Astrocyte (in vitro differentiated cells and primary cell): ENCODE measurements around the gene CPAMD8. TPM values are rescaled to one million over a fixed set of nuclear protein-coding genes. Genes with fewer than 3 reads are reported as not detected.
"Not testable (repeated sequence)": the region's sequence is repeated elsewhere in the genome, so short reads cannot be mapped to it uniquely, and the experiment has no call there.

Source experiments
- DNase-seq: peaks from one replicate; pipeline ENCODE4 v3.0.0-alpha.2; 2010; ENCODE audit warnings: low read depth
- FAIRE-seq: peaks from 2 replicates; lab custom pipeline; 2011; peaks lifted over from hg19 to GRCh38; lab: Jason Lieb, UNC
- H2AFZ ChIP-seq: 2 replicates; pipeline ENCODE4 v1.6.0; 2012; ENCODE audit warnings: low read depth, low read length, inconsistent platforms
- H3K27ac ChIP-seq: 2 replicates; pipeline ENCODE4 v1.5.1; 2011; ENCODE audit warnings: low read depth, low read length, inconsistent platforms
- H3K27me3 ChIP-seq: 2 replicates; pipeline ENCODE4 v1.6.0; 2011; ENCODE audit warnings: low read length, inconsistent platforms; ENCODE audit not compliant: insufficient read depth
- H3K36me3 ChIP-seq: 2 replicates; pipeline ENCODE4 v1.5.1; 2011; ENCODE audit warnings: low read length, inconsistent platforms; ENCODE audit not compliant: insufficient read depth
- H3K4me1 ChIP-seq: 2 replicates; pipeline ENCODE4 v1.5.1; 2011; ENCODE audit warnings: low read length, inconsistent platforms; ENCODE audit not compliant: insufficient read depth
- H3K4me2 ChIP-seq: 2 replicates; pipeline ENCODE4 v1.6.0; 2012; ENCODE audit warnings: low read length, inconsistent platforms
- H3K4me3 ChIP-seq: 2 replicates; pipeline ENCODE4 v1.5.1; 2011; ENCODE audit warnings: low read depth, mild to moderate bottlenecking, low read length, inconsistent platforms; ENCODE audit not compliant: insufficient read depth
- H3K79me2 ChIP-seq: 2 replicates; pipeline ENCODE4 v1.6.0; 2012; ENCODE audit warnings: mild to moderate bottlenecking, low read length, inconsistent platforms; ENCODE audit not compliant: insufficient read depth
- H3K9ac ChIP-seq: 2 replicates; pipeline ENCODE4 v1.6.0; 2012; ENCODE audit warnings: mild to moderate bottlenecking, low read length, inconsistent platforms
- H3K9me3 ChIP-seq: 2 replicates; pipeline ENCODE4 v1.5.1; 2012; ENCODE audit warnings: low read depth, mild to moderate bottlenecking, low read length, inconsistent platforms; ENCODE audit not compliant: insufficient read depth
- H4K20me1 ChIP-seq: 2 replicates; pipeline ENCODE4 v1.6.0; 2012; ENCODE audit warnings: low read length, inconsistent platforms; ENCODE audit not compliant: insufficient read depth
- H3K27ac Mint-ChIP-seq: one replicate; pipeline ENCODE4 v1.8.0; 2021; ENCODE audit warnings: mild to moderate bottlenecking, mixed read lengths; ENCODE audit not compliant: unreplicated experiment
- H3K27me3 Mint-ChIP-seq: one replicate; pipeline ENCODE4 v1.8.0; 2021; ENCODE audit warnings: low read depth, mixed read lengths; ENCODE audit not compliant: unreplicated experiment
- H3K36me3 Mint-ChIP-seq: one replicate; pipeline ENCODE4 v1.8.0; 2021; ENCODE audit warnings: low read depth, mixed read lengths; ENCODE audit not compliant: unreplicated experiment
- H3K4me1 Mint-ChIP-seq: one replicate; pipeline ENCODE4 v1.8.0; 2021; ENCODE audit warnings: low read depth, mixed read lengths; ENCODE audit not compliant: unreplicated experiment
- H3K4me3 Mint-ChIP-seq: one replicate; pipeline ENCODE4 v1.8.0; 2021; ENCODE audit warnings: mild to moderate bottlenecking, moderate library complexity, mixed read lengths; ENCODE audit not compliant: unreplicated experiment
- H3K9me3 Mint-ChIP-seq: one replicate; pipeline ENCODE4 v1.8.0; 2021; ENCODE audit warnings: mild to moderate bottlenecking, mixed read lengths; ENCODE audit not compliant: unreplicated experiment
- EZH2 ChIP-seq: IDR thresholded peaks from 2 replicates; pipeline ENCODE4 v1.6.1; 2012; ENCODE audit warnings: mild to moderate bottlenecking, low read length, inconsistent platforms; ENCODE audit not compliant: insufficient read depth
- total RNA-seq: library from RNA; stranded (reverse); gene quantifications from 2 replicates; pipeline ENCODE4 v1.2.1, GENCODE V29; 2021
- TF ChIP-seq, protein P1 (sequence below): IDR thresholded peaks from 2 replicates; pipeline ENCODE4 v1.5.1; 2011; ENCODE audit warnings: low read depth, mild to moderate bottlenecking, inconsistent platforms, low read length, moderate library complexity; ENCODE audit not compliant: insufficient read depth

Gene CPAMD8
- total RNA-seq, 1 donor from 2014 or later = 1.9 TPM

DNA sequence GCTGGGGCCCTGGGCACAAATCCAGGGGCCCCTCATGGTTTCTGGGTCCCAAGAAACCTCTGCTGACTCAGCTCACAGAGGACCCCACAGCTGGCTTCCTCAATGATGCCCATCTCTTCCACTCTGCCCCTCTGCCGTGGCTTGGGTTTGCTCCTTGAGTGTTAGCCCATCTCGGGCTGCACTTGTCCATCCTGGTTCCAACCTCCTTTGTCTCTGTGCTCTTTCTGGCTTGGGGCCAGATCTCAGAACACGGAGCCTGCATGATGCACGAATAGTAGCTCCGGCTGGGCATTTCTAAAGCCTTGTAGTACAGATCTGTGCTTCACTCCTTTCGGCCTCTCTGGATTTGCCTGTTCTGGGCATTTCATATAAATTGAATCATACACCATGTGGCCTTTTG lies 84.0 kb downstream of the CPAMD8 start:
- no peak for TF ChIP-seq EZH2
- TF ChIP-seq, protein P1, sequence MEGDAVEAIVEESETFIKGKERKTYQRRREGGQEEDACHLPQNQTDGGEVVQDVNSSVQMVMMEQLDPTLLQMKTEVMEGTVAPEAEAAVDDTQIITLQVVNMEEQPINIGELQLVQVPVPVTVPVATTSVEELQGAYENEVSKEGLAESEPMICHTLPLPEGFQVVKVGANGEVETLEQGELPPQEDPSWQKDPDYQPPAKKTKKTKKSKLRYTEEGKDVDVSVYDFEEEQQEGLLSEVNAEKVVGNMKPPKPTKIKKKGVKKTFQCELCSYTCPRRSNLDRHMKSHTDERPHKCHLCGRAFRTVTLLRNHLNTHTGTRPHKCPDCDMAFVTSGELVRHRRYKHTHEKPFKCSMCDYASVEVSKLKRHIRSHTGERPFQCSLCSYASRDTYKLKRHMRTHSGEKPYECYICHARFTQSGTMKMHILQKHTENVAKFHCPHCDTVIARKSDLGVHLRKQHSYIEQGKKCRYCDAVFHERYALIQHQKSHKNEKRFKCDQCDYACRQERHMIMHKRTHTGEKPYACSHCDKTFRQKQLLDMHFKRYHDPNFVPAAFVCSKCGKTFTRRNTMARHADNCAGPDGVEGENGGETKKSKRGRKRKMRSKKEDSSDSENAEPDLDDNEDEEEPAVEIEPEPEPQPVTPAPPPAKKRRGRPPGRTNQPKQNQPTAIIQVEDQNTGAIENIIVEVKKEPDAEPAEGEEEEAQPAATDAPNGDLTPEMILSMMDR = no peak
- Mint-ChIP-seq H3K27me3 (peaks cover 21% of the 10 kb centered on the region), H3K27ac (no peak overlapping the region), H3K4me3 (no peak overlapping the region), H3K36me3 (no peaks in the 10 kb centered on the region), H3K4me1 (no peaks in the 10 kb centered on the region), H3K9me3 (peaks cover 9% of the 10 kb centered on the region)
- H3K9ac ChIP-seq = no peak overlapping the region
- no peak overlapping the region for H3K4me2 ChIP-seq
- no peaks in the 10 kb centered on the region for H3K4me1 ChIP-seq
- no peaks in the 10 kb centered on the region for H3K79me2 ChIP-seq
- FAIRE-seq = no peak
- DNase-seq = no peak
- H3K9me3 ChIP-seq = peaks cover 6% of the 10 kb centered on the region
- H3K4me3 ChIP-seq = no peak overlapping the region
- H3K36me3 ChIP-seq = no peaks in the 10 kb centered on the region
- H4K20me1 ChIP-seq = no peaks in the 10 kb centered on the region
- no peak overlapping the region for H2AFZ ChIP-seq
- no peaks in the 10 kb centered on the region for H3K27me3 ChIP-seq
- no peak overlapping the region for H3K27ac ChIP-seq

DNA sequence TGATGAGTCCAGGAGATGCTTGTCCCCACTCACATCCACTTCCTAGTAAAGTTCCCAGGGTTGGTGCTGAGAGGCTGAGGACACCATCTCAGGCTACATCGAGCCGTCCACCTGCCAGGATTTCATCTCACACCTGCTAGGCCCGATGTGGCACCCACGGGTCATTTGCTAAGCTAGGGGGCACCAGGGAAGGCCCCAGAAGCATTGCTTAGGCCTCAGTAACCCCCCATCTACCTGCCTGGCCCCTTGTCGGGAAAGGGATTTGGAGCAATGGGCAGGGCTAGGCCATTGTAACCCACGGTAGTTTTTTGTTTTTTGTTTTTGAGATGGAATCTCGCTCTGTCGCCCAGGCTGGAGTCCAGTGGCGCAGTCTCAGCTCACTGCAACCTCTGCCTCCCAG lies 86.0 kb downstream of the CPAMD8 start:
- TF ChIP-seq, protein P1 = no peak
- no peak for TF ChIP-seq EZH2
- Histone ChIP-seq H4K20me1 (no peaks in the 10 kb centered on the region), H3K36me3 (no peaks in the 10 kb centered on the region), H3K4me2 (no peak overlapping the region), H3K27ac (no peak overlapping the region), H2AFZ (no peak overlapping the region), H3K27me3 (no peaks in the 10 kb centered on the region), H3K9me3 (no peaks in the 10 kb centered on the region), H3K9ac (no peak overlapping the region), H3K4me3 (no peak overlapping the region), H3K79me2 (no peaks in the 10 kb centered on the region), H3K4me1 (no peaks in the 10 kb centered on the region)
- no peak for FAIRE-seq
- Mint-ChIP-seq H3K4me3 (no peak overlapping the region), H3K27ac (no peak overlapping the region), H3K36me3 (no peaks in the 10 kb centered on the region), H3K4me1 (no peaks in the 10 kb centered on the region), H3K27me3 (peaks cover 16% of the 10 kb centered on the region), H3K9me3 (peaks cover 7% of the 10 kb centered on the region)
- DNase-seq = no peak

DNA sequence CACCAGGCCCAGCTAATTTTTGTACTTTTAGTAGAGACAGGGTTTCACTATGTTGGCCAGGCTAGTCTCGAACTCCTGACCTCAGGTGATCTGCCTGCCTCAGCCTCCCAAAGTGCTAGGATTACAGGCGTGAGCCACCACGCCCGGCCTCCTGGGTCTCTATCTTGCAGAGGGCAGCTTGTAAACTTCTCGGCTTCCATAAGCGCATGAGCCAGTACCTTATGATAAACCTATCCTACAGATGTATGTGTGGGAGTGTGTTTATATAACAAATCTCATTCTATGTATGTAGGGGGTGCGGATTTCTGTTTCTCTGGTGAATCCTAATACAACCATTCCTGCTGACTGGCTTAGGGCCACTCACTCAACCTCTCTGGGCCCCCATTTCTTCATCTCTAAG lies 86.5 kb downstream of the CPAMD8 start:
- FAIRE-seq, H3K27ac Mint-ChIP-seq, H4K20me1 ChIP-seq, H3K4me1 Mint-ChIP-seq, H3K36me3 Mint-ChIP-seq, H3K9ac ChIP-seq, H3K27me3 ChIP-seq, H3K36me3 ChIP-seq, H3K9me3 ChIP-seq, H2AFZ ChIP-seq, H3K9me3 Mint-ChIP-seq, DNase-seq, H3K4me2 ChIP-seq, H3K79me2 ChIP-seq, H3K27ac ChIP-seq, H3K4me1 ChIP-seq, H3K4me3 ChIP-seq, H3K4me3 Mint-ChIP-seq: not testable (repeated sequence)
- H3K27me3 Mint-ChIP-seq = peaks cover 15% of the 10 kb centered on the region
